H1 (cell line): ENCODE results near the gene EML1. TPM values are rescaled to one million over a fixed set of nuclear protein-coding genes. Genes with fewer than 3 reads are reported as not detected.

Source experiments
- CTCF ChIA-PET: fragments of 300-600 bp; sonication (Branson Sonifier 250); formaldehyde crosslinking; loops from one replicate; lab custom pipeline; 2021; ENCODE audit not compliant: partially characterized antibody; lab: Charles Lee
- POLR2A ChIA-PET: fragments of 300-600 bp; sonication (Branson Sonifier 250); formaldehyde crosslinking; loops from one replicate; lab custom pipeline; 2021; ENCODE audit warnings: inconsistent platforms; ENCODE audit not compliant: partially characterized antibody; lab: Charles Lee
- DNase-seq, 2 experiments: peaks; one replicate each; pipeline versions ENCODE4 v3.0.0 to v3.0.0-alpha.2; 2010 to 2022; ENCODE audit warnings: low spot score in 2 of 2, low read depth in 1 of 2, mixed read lengths in 1 of 2
- FAIRE-seq: peaks from 2 replicates; lab custom pipeline; 2011; peaks lifted over from hg19 to GRCh38; lab: Jason Lieb, UNC
- H2AFZ ChIP-seq: 2 replicates; pipeline ENCODE4 v1.8.1; 2012; ENCODE audit warnings: low read length, inconsistent platforms
- H2AK5ac ChIP-seq: 2 replicates; pipeline ENCODE4 v1.6.1; 2013; ENCODE audit warnings: low read depth, low read length
- H2BK120ac ChIP-seq: replicated peaks from 2 replicates; pipeline ENCODE3; 2013; ENCODE audit warnings: low read depth, low read length, inconsistent platforms
- H2BK12ac ChIP-seq: 2 replicates; pipeline ENCODE4 v1.6.1; 2013; ENCODE audit warnings: low read depth, low read length
- H2BK15ac ChIP-seq: 2 replicates; pipeline ENCODE4 v1.6.1; 2013; ENCODE audit warnings: low read length
- H2BK20ac ChIP-seq: 2 replicates; pipeline ENCODE4 v1.6.1; 2013; ENCODE audit warnings: low read length
- H2BK5ac ChIP-seq: 2 replicates; pipeline ENCODE4 v1.6.1; 2013; ENCODE audit warnings: low read depth, low read length
- H3K14ac ChIP-seq: 2 replicates; pipeline ENCODE4 v1.6.1; 2013; ENCODE audit warnings: inconsistent platforms; ENCODE audit not compliant: insufficient read length
- H3K18ac ChIP-seq: 2 replicates; pipeline ENCODE4 v1.6.1; 2013; ENCODE audit warnings: low read length; ENCODE audit errors: extremely low read depth
- H3K23ac ChIP-seq: 2 replicates; pipeline ENCODE4 v1.6.1; 2013; ENCODE audit warnings: inconsistent platforms; ENCODE audit not compliant: insufficient read length
- H3K23me2 ChIP-seq: 2 replicates; pipeline ENCODE4 v1.6.1; 2013; ENCODE audit warnings: low read depth, low read length
- H3K27ac ChIP-seq: 2 replicates; pipeline ENCODE4 v1.6.1; 2011; ENCODE audit warnings: low read depth, low read length, inconsistent platforms
- H3K27me3 ChIP-seq, 4 experiments: replicated peaks in 1 of 4; 1 replicate in 1 of 4; 2 replicates in 3 of 4; pipeline versions ENCODE4 v1.6.1 to v1.8.1; 2011 to 2013; ENCODE audit warnings: low read length in 3 of 4, mild to moderate bottlenecking in 3 of 4, inconsistent platforms in 2 of 4, mixed read lengths in 2 of 4, moderate library complexity in 1 of 4; ENCODE audit not compliant: control insufficient read depth in 3 of 4, insufficient read depth in 3 of 4; ENCODE audit errors: extremely low read depth in 1 of 4
- H3K36me3 ChIP-seq, 4 experiments: 2 replicates each; pipeline versions ENCODE4 v1.6.1 to v1.8.1; 2011 to 2013; ENCODE audit warnings: mild to moderate bottlenecking in 4 of 4, low read length in 3 of 4, moderate library complexity in 2 of 4, control low read depth in 1 of 4, inconsistent platforms in 1 of 4; ENCODE audit not compliant: insufficient read depth in 4 of 4, control insufficient read depth in 2 of 4
- H3K4ac ChIP-seq: replicated peaks from 2 replicates; pipeline ENCODE3; 2013; ENCODE audit warnings: low read length, low read depth, mixed read lengths, inconsistent platforms; ENCODE audit not compliant: insufficient read length
- H3K4me1 ChIP-seq, 4 experiments: replicated peaks in 1 of 4; 1 replicate in 1 of 4; 2 replicates in 3 of 4; pipeline versions ENCODE4 v1.6.1 to v1.8.1; 2011 to 2013; ENCODE audit warnings: low read length in 3 of 4, inconsistent platforms in 2 of 4, mixed read lengths in 1 of 4; ENCODE audit not compliant: insufficient read depth in 4 of 4, control insufficient read depth in 3 of 4
- H3K4me2 ChIP-seq, 2 experiments: 2 replicates each; pipeline versions ENCODE4 v1.6.1 to v1.8.1; 2011 to 2013; ENCODE audit warnings: low read depth in 2 of 2, low read length in 2 of 2, control low read depth in 1 of 2, inconsistent platforms in 1 of 2, mild to moderate bottlenecking in 1 of 2; ENCODE audit not compliant: insufficient read depth in 1 of 2
- H3K4me3 ChIP-seq, 4 experiments: fragments of 200-600, 300-600 bp in 1 of 4; sonication (generic), shearing (Covaris generic), sonication (Bioruptor Twin) in 1 of 4; 2 replicates each; pipeline versions ENCODE4 v1.5.1 to v1.8.1; 2011 to 2016; ENCODE audit warnings: low read length in 4 of 4, low read depth in 3 of 4, control low read depth in 2 of 4, inconsistent platforms in 2 of 4, mild to moderate bottlenecking in 2 of 4, mixed read lengths in 1 of 4, moderate library complexity in 1 of 4; ENCODE audit not compliant: insufficient read depth in 2 of 4; ENCODE audit errors: extremely low read depth in 1 of 4
- H3K56ac ChIP-seq: replicated peaks from 2 replicates; pipeline ENCODE3; 2013; ENCODE audit warnings: low read depth, mild to moderate bottlenecking, mixed read lengths, low read length, inconsistent platforms; ENCODE audit not compliant: insufficient read length
- H3K79me1 ChIP-seq: 2 replicates; pipeline ENCODE4 v1.6.1; 2013; ENCODE audit warnings: low read depth, low read length, control low read depth
- H3K79me2 ChIP-seq, 2 experiments: 2 replicates each; pipeline versions ENCODE4 v1.6.1 to v1.8.1; 2012 to 2013; ENCODE audit warnings: low read length in 2 of 2, mild to moderate bottlenecking in 2 of 2, inconsistent platforms in 1 of 2; ENCODE audit not compliant: insufficient read depth in 2 of 2, control insufficient read depth in 1 of 2
- H3K9ac ChIP-seq, 4 experiments: replicated peaks in 1 of 4; 1 replicate in 1 of 4; 2 replicates in 3 of 4; pipeline versions ENCODE4 v1.6.1 to v1.8.1; 2011 to 2013; ENCODE audit warnings: low read depth in 3 of 4, low read length in 3 of 4, control low read depth in 2 of 4, mild to moderate bottlenecking in 2 of 4, moderate library complexity in 2 of 4, inconsistent platforms in 1 of 4; ENCODE audit errors: extremely low read depth in 1 of 4
- H3K9me3 ChIP-seq, 2 experiments: 2 replicates each; pipeline versions ENCODE4 v1.6.1 to v1.8.1; 2012 to 2013; ENCODE audit warnings: mild to moderate bottlenecking in 2 of 2, moderate library complexity in 2 of 2, control low read depth in 1 of 2, inconsistent platforms in 1 of 2, low read depth in 1 of 2, low read length in 1 of 2, mixed read lengths in 1 of 2; ENCODE audit not compliant: insufficient read depth in 2 of 2
- H4K20me1 ChIP-seq, 2 experiments: replicated peaks in 1 of 2; 2 replicates each; pipeline versions ENCODE3 to v1.8.1; 2011 to 2013; ENCODE audit warnings: inconsistent platforms in 2 of 2, low read length in 2 of 2, mild to moderate bottlenecking in 1 of 2; ENCODE audit not compliant: insufficient read depth in 2 of 2, control insufficient read depth in 1 of 2
- H4K5ac ChIP-seq: 2 replicates; pipeline ENCODE4 v1.6.1; 2013; ENCODE audit warnings: low read length, low read depth, mixed read lengths, inconsistent platforms; ENCODE audit not compliant: insufficient read length
- H4K8ac ChIP-seq: 2 replicates; pipeline ENCODE4 v1.8.0; 2013; ENCODE audit warnings: mild to moderate bottlenecking, moderate library complexity, low read length, inconsistent platforms; ENCODE audit not compliant: insufficient read depth; ENCODE audit errors: extremely low read depth
- H4K91ac ChIP-seq: replicated peaks from 2 replicates; pipeline ENCODE3; 2013; ENCODE audit warnings: low read length, mixed read lengths, inconsistent platforms; ENCODE audit not compliant: insufficient read length
- ASH2L ChIP-seq: fragments of 200-600, 300-600 bp; sonication (generic); IDR thresholded peaks from one replicate; pipeline ENCODE4 v1.7.1; 2017; ENCODE audit warnings: low read length
- CHD1 ChIP-seq: IDR thresholded peaks from 2 replicates; pipeline ENCODE4 v1.6.1; 2012; ENCODE audit warnings: low read depth, low read length, improper control_type of control experiment
- CREB1 ChIP-seq: IDR thresholded peaks from 2 replicates; pipeline ENCODE4 v1.6.1; 2012; ENCODE audit warnings: inconsistent platforms
- NRF1 ChIP-seq: IDR thresholded peaks from 2 replicates; pipeline ENCODE4 v1.6.1; 2011; ENCODE audit warnings: mild to moderate bottlenecking, low read depth, low read length, improper control_type of control experiment
- POLR2AphosphoS5 ChIP-seq: IDR thresholded peaks from 2 replicates; pipeline ENCODE4 v1.6.1; 2011; ENCODE audit warnings: low read depth, low read length
- SP2 ChIP-seq: IDR thresholded peaks from 2 replicates; pipeline ENCODE4 v1.6.1; 2012; ENCODE audit warnings: mild to moderate bottlenecking, low read length, inconsistent platforms
- TBP ChIP-seq: IDR thresholded peaks from 2 replicates; pipeline ENCODE4 v1.6.1; 2011; ENCODE audit warnings: low read depth, low read length, improper control_type of control experiment
- USF2 ChIP-seq: IDR thresholded peaks from 2 replicates; pipeline ENCODE4 v1.6.1; 2011; ENCODE audit warnings: low read length, improper control_type of control experiment
- WGBS, 2 experiments: shearing (Covaris generic) in 1 of 2; methylation state at CpG; one replicate each; pipeline versions ENCODE4 v1.1.6 to v1.1.7; 2013 to 2015; ENCODE audit warnings: low lambda C conversion rate in 2 of 2, mixed read lengths in 2 of 2, inconsistent platforms in 1 of 2, low coverage in 1 of 2, missing lambda C conversion rate in 1 of 2; ENCODE audit not compliant: insufficient replicate concordance in 2 of 2, insufficient coverage in 1 of 2, insufficient read length in 1 of 2; ENCODE audit errors: extremely low coverage in 1 of 2, missing lambda C conversion rate in 1 of 2; 5-methylcytosine and 5-hydroxymethylcytosine counted together
- polyA plus RNA-seq, 7 experiments: library from polyadenylated mRNA; depleted of rRNA in 3 of 7; stranded (reverse) in 5 of 7; unstranded in 2 of 7; fragments of >200 nt in 5 of 7; fragments of 200-250 nt in 2 of 7; gene quantifications; 1 replicate in 5 of 7; 2 replicates in 1 of 7; 4 replicates in 1 of 7; pipeline versions ENCODE4 v1.2.1 to v1.2.3, GENCODE V29; 2011 to 2013; ENCODE audit warnings: missing spikeins in 2 of 7, mixed read lengths in 2 of 7
- total RNA-seq: library from RNA; stranded (reverse); fragmentation: NEBNext Ultra II Directional; extraction: Animal tissue kit (Norgen Biotek cat#: 25700); gene quantifications from 2 replicates; pipeline ENCODE4 v1.2.1, GENCODE V29; 2021
- TF ChIP-seq, protein P1 (sequence below): IDR thresholded peaks from 2 replicates; pipeline ENCODE4 v1.6.1; 2011; ENCODE audit warnings: low read depth, mild to moderate bottlenecking, low read length; ENCODE audit not compliant: insufficient read depth

Gene EML1
- total and polyA plus RNA-seq, 2 of the 8 experiments (the other 6 are each of a cell fraction or from before 2014, with no cell fraction given): 11.1 to 24.7 TPM

DNA sequence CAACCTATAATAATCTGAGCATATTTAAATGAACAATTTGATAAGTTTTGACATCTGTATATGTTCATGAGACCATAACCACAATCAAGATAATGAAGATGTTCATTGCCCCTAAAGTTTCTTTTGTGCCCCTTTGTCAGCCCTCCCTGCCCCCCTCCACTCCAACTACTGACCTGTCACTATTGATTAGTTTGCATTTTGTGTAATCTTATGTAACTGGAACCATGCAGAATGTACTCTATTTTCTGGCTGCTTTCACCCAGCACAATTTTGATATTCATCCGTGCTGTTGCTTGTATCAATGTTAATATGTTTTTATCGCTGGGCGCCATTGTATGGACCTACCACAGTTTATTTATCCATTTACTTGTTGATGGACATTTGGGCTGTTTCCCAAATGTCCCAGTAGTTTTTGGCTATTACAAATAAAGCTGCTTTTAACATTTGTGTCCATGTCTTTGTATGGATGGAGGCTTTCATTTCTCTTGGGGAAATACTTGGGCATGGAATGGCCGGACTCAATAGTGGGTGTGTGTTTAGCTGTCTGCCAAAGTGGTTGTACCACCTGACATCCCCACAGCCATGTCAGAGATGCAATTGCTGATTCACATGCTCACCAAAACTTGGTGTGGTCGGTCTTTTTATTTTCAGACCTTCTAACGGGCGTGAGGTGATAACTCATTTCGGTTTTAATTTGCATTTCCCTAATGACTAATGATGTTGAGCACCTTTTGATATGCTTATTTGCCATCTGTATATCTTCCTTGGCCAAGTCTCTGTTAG lies 38.9 kb downstream of the EML1 start:
- POLR2A ChIA-PET: interaction anchor here (1.3 kb wide), 1 partner anchor 10 kb away, joined by 3 read pairs; no protein-coding TSS in a partner anchor
- H4K20me1 ChIP-seq: no peaks in the 10 kb centered on the region
- no peak overlapping the region for H3K4me3 ChIP-seq
- TF ChIP-seq CHD1 (no peak), USF2 (no peak), NRF1 (no peak), TBP (no peak), ASH2L (no peak), SP2 (no peak), CREB1 (no peak), POLR2AphosphoS5 (no peak)
- TF ChIP-seq, protein P1, sequence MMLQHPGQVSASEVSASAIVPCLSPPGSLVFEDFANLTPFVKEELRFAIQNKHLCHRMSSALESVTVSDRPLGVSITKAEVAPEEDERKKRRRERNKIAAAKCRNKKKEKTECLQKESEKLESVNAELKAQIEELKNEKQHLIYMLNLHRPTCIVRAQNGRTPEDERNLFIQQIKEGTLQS: no peak

More for the DNA sequence above, 38.9 kb downstream of the EML1 start:
- Histone ChIP-seq H3K36me3 (no peaks in the 10 kb centered on the region), H3K56ac (no peak overlapping the region), H3K27me3 (no peaks in the 10 kb centered on the region), H2BK15ac (no peak overlapping the region), H3K27ac (no peak overlapping the region), H2BK20ac (no peak overlapping the region; the same call in 1 of the 2 replicates), H2AK5ac (no peak overlapping the region), H3K4me2 (no peak overlapping the region), H2BK120ac (no peak overlapping the region), H3K4ac (no peak overlapping the region), H3K79me2 (peaks cover 0 to 3% of the 10 kb centered on the region in 2 experiments; a peak in 1 of 4 replicates), H3K4me1 (peaks cover 0 to 2% (median under 1%) of the 10 kb centered on the region in 4 experiments; a peak in 4 of 7 replicates), H3K14ac (no peak overlapping the region), H2AFZ (no peak overlapping the region), H4K5ac (no peak overlapping the region), H4K8ac (no peak overlapping the region), H3K23me2 (no peaks in the 10 kb centered on the region), H4K91ac (no peak overlapping the region), H2BK5ac (no peak overlapping the region), H3K9ac (no peak overlapping the region), H3K9me3 (no peaks in the 10 kb centered on the region), H3K79me1 (no peaks in the 10 kb centered on the region), H2BK12ac (no peak overlapping the region), H3K23ac (no peak overlapping the region), H3K18ac (no peak overlapping the region)
- DNase-seq: no peak
- no peak for FAIRE-seq
- 87% methylated on average over 8 of the region's 8 CpGs; no CpG with 5 or more reads in 1 of the 2 experiments for WGBS, 2 experiments
- CTCF ChIA-PET: interaction anchor here (1.2 to 1.7 kb wide), 2 partner anchors 10 to 28 kb away, joined by 4 to 7 read pairs; no protein-coding TSS in a partner anchor
